GM19043 (cell line): ENCODE data around the gene KDM3A.

Experiments used
- ATAC-seq: cut with Tn5 transposase; IDR thresholded peaks from one replicate; pipeline ENCODE4 v1.9.1; 2021; ENCODE audit warnings: low read depth; ENCODE audit not compliant: unreplicated experiment

Gene KDM3A

DNA sequence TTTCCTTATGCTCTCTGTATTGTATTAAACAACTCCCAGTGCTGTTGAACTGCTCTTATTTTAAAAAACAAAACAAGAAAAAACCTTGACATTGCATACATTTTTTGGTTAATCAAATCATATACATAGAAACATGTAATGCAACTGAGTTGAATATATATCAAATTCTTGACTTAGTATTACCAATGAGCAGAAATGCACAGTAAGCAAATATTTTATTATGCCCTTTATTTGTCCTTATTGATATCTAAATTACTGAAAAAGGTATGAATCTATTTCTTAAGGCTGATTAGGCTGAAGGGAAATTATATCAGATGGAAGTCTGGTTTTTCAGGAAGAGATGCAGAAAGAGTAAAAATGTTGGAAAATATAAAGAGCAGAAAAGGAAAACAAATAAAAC lies 6.9 kb upstream of the KDM3A start:
- ATAC-seq: no peak

DNA sequence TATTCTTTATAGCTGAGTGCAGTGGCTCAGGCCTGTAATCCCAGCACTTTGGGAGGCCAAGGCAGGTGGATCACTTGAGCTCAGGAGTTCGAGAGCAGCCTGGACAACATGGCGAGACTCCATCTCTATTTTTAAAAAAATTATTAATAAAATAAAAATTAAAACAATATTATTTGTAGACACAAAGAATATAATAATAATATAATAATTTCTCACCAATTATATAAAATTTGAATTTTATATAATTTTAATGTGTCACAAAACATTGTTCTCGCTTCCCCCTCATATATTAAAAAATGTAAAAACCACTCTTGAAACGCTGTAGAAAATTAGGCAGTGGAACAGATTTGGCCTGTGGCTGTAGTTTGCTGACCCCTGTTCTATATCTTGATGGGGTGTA lies 5.6 kb upstream of the KDM3A start:
- no peak for ATAC-seq

DNA sequence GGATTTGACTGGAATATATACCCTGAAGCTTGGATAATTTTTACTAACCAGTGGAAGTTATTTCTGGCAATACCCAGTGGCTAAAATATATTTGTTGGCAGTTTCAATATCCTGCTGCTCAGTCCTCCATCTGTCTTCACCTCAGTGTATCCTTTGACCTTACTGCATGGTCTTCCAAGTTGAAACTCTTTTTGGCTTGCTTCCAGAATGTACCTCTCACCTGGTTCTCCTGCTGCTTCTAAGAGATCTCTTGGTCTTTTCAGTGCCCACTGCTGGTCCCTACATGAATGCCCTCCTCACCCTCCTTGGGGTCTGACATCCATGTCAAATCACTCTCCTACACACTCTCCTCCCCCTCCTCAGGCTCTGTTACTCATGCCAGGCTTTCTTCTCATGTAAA lies 4.8 kb upstream of the KDM3A start:
- no peak for ATAC-seq

DNA sequence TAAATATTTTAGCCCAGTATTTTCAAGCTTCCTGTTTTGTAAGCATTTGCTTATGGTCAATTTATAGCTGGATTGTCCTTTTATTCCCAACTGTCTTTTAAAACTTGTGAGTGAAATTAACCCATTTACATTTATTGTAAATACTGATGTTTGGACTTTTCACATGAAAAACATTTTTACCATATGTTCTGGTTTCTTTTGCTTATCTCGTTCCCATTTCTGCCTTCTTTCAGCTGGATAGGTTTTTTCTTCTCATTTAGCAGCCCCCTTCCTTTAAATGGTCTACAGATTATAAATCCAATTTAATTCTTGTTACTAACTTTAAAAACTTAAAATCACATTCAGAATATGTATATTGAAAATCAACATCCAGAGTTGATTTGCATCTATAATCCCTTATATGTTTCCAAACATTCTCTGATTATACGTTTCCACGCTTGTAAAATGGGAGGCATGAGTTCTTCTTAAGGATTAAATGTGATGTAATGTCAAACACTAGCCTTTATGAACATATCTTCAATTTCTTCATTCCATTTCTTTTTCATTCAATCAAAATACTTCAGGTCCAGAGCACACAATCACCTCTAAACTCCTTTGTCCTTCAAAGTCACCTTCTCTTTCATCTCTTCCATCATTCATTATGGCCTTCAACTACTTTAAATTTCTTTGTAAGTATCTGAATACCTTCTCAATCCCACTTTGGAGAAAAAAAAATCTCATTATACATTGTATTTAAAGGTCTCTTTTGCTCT lies 1.1 kb upstream of the KDM3A start:
- ATAC-seq: no peak

DNA sequence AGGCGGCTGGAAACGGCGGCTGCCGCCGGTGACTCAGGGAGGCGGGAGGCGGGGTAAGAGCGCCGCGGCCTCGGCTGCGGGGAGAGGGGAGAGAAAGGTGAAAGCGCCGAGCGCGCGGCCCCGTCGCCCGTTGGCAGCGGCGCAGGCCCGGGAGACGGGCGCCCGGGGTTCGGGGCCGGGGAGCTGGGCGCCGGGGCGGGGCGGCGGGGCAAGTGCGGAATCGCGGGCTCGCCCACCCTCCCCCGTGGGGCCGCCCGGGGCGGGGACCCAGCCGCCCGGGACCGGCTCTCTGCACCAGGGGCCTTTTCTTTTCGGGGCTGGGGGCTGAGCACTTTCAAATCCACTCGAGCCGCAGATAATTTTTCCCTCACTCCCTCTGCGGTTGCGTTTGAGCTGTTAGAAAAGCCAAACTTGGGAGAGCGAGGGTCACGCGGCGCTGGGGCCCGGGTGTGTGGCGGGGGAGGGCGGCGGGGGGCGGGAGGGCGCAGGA lies 266 bp downstream of the KDM3A start:
- no peak for ATAC-seq

DNA sequence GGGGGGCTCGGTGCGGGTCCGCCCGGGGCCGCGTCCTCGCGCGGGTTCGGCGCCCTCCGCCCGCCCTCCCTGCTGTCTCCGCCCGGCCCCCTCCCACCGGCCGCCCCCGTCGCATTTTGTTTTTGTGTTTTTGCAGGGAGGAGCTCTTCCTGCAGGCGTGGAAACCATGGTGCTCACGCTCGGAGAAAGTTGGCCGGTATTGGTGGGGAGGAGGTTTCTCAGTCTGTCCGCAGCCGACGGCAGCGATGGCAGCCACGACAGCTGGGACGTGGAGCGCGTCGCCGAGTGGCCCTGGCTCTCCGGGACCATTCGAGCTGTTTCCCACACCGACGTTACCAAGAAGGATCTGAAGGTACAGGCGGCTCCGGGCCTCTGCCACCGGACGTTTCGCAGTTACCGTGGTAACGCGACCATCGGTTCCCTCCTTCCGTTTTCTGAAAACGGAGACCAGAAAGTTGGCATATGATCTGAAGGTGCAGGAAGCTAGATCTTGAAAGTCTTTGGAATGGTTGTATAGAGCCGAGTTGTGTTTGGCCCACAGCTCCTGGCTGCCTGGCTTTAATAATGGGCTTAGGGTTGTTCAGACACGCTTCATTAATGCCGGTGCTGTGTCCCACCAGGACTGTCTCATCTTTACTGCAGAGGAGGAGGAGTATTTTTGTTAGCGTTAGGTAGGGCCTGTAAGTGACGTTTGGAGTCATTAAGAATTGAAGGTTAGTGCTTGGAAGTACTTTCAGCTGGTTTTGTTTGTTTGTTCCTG lies 891 bp downstream of the KDM3A start:
- ATAC-seq: peak; percentile 22

DNA sequence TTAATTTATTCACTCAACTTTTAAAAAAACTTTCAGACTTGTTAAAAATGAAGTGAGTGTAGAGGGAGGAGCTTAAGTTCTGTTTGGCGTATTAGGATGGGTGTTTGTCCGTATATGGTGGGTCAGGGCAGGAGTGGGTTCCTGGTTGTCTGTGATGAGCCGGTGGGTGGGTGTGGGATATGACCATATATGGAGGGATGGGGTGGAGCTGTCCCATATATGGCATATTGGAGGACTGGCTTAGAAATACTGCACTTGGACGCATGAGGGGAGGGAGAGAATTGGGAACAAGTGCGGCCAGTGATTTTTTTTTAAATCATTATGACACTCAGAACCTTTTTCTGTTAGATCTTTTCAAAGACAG lies 1.5 kb downstream of the KDM3A start:
- ATAC-seq: peak; percentile 71

DNA sequence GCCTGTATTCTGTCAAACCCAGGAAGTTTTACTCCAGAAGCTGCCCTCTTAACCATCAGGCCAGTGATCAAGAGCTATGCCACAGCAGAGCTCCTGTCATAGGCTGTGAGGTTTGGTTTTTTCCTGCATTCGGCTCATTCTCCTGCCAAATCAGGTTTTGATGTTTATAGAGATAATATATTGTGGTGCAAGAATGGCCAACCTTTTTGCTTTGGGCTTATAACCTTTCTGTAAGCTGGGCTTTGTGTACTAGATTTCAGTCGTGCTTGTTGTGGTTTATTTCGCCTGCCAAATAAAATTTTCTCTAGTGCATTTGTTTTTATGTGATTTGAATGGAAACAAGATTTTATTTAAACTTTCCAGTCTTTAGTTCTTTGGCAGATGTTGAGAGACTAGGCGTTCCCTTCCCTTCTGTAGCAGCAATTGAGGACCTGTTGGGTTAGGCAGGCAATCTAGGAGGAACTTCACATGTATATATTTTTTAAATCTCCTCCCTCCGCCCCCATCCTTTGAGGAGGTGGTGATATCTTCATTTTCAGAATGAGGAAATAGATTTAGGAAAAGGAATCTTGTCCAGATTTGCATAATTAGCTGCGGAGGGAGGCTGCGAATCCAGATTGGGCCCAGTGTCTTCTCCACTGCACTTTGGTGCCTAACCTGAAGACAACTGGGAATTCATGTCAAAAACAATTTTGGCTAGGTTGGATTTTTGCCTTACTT lies 2.6 kb downstream of the KDM3A start:
- no peak for ATAC-seq

DNA sequence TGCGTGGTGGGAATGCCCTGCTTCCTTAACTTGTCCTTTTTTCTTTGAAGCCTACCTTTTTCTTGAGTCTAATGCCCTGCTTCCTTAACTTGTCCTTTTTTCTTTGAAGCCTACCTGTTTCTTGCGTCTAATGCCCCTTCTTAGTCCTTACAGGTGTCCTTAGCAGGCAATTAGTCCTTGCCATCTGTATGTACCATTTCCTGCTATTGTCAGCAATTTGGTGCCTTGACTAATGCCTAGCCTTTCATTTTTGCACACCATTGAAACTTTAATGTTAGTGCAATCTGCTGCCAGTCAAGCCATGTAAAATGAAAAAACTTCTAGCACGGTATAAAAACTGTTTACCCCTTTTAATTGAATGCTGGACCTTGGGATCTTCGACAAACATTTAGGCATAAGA lies 4.3 kb downstream of the KDM3A start:
- no peak for ATAC-seq

DNA sequence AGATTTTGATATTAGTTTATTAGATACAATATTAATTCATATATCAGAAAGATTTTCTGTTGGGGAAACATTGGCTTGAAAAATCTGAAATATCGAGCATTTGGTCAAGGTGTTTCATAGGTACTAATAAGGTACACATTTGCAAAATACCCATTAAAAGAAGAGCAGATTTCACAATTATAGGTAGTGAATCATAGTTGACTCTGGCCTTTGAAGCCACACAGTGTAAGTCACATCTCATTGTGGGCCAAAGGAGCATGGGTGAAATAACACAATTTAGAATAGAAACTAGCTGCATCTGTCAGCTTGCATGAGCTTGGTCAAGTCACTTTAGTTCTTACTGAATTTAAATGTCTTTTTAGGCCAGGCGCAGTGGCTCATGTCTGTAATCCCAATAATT lies 4.9 kb downstream of the KDM3A start:
- ATAC-seq: no peak

DNA sequence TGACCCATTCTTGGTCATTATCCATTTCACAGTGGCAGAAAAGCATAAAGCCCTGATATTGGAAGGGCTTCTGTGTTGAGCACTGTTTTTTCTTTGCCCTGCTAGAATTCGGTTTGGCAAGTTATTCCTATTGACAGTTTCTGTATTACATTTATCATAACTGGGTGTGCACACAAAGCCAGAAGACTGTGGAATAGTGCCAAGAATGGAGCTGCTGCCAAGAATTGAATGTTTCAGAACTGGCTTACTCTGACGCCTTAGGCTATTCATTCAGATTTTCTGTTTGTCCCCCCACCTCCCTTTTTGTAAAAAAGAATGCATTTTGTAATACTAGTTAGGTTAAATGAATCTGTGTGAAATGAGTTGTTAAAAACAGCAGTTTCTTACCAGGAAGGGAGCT lies 12.7 kb downstream of the KDM3A start:
- no peak for ATAC-seq

DNA sequence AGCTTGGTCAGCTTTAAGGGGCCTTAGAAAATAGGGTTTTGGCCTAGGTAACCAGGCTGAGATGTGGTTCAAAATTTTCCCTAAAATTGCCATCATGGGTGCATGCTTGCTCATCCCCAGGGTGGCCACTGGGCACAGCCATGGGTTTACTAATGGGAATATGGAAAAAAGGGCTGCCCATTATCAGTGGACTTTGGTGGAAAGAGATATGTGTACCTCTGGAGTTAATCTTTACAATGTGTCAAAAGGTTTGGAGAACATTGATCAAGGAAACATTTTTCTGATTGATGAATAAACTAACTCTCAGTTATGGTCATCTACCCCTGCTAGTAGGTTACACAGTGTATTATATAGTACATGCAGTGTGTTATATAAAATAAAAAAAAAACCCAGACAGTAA lies 13.1 kb downstream of the KDM3A start:
- no peak for ATAC-seq

DNA sequence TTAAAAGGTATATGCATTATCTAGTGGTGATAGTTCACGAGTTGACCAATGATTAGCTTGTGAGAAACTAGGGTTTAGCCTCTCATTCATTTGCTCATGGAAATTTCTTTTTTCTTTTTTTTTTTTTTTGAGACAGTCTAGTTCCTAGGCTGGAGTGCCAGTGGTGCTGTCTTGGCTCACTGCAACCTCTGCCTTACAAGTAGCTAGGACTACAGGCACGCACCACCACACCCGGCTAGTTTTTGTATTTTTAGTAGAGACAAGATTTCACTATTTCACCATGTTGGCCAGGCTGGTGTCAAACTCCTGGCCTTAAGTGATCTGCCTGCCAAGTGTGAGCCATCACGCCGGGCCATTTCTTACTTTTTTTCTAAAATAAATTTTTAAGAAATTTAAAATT lies 14.0 kb downstream of the KDM3A start:
- ATAC-seq: no peak

DNA sequence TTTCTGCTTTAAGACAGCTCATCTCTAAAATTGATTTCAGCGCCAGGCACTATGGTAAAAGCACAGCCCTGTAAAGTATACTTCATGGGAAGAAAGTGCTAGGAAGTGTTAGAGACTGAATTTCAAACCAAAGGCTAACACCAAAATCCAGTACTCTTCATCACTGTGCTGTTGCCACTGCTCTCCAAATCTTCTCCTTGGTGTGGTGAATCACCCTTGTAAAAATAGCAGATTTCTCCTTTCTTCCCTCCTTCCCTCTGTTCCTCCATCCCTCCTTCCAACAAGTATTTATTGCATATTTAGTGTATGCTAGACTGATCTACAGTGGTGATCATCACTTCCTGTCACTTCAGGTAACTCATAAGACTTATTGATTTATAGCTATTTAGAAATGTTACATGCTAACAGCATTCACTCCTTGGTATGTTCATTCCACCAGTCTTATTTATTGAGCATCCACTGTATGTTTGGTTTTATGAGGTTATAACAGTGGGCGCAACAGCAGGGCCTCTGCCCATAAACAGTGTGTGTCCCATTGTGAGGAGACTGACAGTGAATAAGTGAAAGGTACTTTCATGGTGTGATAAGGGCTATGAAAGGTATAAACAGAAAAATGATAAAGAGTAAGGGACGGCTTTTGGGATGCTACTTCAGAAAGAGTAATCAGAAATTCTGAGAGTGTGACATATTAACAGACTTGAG lies 20.0 kb downstream of the KDM3A start:
- no peak for ATAC-seq

DNA sequence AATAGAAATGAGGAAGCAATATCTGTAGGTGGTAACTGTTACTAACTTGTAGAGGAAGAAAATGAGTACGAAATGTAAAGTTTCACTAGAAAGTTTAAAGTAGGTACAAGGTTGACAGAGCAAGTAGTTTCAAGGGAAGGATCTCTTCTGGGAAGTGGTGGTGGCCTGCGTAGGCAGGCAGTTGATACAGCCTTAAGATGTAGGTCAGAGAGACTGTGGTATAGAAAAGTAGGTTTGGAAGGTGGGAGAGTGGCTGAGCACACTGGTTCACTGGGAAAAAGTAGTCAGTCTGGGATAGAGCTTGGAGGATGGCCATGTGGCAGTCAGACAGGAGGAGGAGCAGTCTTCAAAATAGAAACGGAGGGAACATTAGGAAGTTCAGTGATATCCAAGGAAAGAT lies 23.5 kb downstream of the KDM3A start:
- no peak for ATAC-seq

DNA sequence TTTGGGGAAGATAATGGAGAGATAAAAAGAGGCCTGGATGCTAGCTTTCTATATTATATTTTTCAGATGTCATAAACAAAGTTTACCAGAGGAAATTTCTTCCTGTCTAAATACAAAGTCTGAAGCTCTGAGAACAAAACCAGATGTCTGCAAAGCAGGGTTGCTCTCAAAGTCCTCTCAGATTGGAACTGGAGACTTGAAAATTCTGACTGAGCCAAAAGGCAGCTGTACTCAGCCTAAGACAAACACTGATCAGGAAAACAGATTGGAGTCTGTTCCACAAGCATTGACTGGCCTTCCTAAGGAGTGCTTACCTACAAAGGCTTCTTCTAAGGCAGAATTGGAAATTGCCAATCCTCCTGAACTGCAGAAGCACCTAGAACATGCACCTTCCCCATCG lies 25.1 kb downstream of the KDM3A start:
- no peak for ATAC-seq

DNA sequence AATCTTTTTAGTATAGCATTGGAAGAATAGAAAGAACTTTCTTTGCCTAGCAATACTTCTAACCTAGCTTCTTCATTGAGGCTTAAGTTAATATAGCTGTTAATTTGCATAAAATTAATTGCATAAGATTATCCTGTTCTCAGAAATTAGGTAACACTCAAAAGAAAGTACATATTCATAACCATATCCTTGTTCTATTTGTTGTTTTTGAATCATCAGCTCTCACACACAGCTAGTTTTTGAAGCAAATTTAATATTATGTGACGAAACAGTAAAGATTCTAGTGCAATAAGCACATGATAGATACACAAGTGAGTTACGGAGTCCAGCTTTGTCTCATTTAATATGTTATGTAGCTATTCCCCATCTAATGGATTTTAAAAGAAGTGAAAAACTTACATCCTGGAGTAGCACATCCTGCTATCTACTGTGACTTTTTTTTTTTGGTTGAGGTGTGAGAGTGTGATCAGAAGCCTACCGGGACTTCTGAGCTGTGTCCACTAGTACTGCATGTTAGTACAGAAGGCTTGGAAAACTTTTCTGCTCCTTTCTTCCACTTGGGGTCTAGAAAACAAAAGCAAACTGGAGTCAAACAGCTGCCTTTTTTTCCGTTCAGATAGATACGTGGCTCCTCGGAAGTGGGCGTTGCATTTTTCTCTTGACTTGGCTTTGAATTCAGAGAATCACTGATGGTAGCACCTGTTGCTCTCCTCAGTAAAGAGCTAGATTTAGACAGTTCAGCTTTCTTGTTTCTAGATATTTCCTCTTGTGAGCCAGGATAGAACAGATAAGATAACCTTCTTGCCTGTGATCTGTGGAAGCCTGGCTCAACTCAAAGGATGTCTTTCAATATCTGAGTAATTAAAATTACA lies 27.2 kb downstream of the KDM3A start:
- no peak for ATAC-seq

DNA sequence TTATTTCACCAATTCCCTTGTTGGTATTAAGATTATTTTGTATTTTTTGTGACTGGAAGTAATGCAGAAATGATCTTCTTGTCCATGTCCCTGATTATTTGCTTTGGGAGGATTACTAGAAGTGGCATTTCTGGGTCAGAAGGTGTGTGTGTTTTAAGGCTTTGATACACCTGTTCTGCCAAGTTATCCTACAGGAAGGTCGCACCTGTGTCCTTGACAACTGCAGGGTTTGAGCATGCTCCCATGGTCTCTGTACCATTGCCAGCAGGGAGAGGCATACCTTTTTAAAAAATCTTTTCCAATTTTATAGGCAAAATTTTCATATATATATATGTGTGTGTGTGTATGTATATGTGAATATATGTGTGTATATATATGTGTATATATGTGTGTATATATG lies 29.7 kb downstream of the KDM3A start:
- ATAC-seq: no peak

DNA sequence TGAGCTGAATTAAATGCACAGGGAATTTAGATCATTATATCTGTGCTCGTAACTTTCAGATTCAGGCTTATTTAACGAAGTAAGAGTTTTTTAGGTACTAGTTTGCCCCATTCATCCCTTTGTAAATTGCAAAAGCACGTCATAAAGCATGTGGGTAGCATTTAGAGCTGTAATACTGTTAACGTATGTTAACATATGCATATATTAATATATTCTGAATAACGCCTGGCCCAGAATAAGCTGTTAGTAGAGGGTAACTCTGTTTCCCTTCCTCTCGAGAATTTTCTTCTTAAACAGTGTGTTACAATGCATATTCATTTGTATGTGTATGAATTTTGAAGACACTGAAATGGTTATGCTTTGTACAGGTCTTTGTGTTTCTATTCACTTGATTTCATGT lies 30.5 kb downstream of the KDM3A start:
- ATAC-seq: no peak

DNA sequence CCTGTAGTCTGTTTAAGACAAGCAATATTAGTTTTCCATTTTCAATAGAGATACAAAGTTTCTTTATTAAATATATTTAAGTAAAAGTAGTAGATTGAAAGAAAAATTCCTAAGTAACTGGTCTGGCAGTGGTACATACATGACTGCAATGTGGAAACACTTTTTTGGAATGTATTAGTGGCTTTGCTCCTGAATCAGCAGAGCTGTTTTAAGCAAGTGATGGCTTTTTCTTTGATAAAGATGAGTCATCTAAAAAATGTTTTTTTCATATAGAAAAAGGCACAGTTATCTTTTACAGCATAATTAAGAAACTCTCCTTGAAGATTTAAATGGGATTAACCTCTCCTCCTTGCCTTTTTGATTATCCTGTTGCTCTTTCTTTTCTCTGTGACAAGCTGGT lies 34.9 kb downstream of the KDM3A start:
- ATAC-seq: no peak
